OCI-LY3 (cell line): ENCODE data around the gene SYPL1.

Source experiments
- CTCF ChIP-seq: fragments of 200-600, 300-600 bp; sonication (generic); IDR thresholded peaks from 2 replicates; pipeline ENCODE4 v1.5.1; 2014; ENCODE audit warnings: antibody characterized with exemption, low read length, low read depth
- EZH2phosphoT487 ChIP-seq: fragments of 200-600 bp; shearing (Covaris generic); IDR thresholded peaks from 2 replicates; pipeline ENCODE4 v1.6.1; 2018; ENCODE audit warnings: antibody characterized with exemption, mixed run types, low read depth

GRCh38 chr7:106109521-106110237, 2.4 kb downstream of the SYPL1 start:
- TF ChIP-seq CTCF (no peak), EZH2phosphoT487 (no peak)
